ENCODE data around the gene PSMD8. TPM values are rescaled to one million over a fixed set of nuclear protein-coding genes. Genes with fewer than 3 reads are reported as not detected.

PSMD8 gene
- total RNA-seq, 1 experiment from 2014 or later = 222 TPM

GRCh38 chr19:38376576-38376975 is 2.2 kb downstream of the PSMD8 start:
- no peak for TF ChIP-seq EZH2 (IDR thresholded peaks at IDR 0.05; ENCODE audit: low read depth)
- no peak for TF ChIP-seq CTCF (conservative IDR thresholded peaks at IDR 0.05)
- ChIA-PET POLR2A (ENCODE audit: unreplicated experiment) (interaction anchor here (0.6 kb wide), 2 partner anchors 11 to 372 kb away, joined by 3 to 12 read pairs; partner anchors contain the start of gene GGN), CTCF (interaction anchor here (0.5 to 0.6 kb wide), 3 partner anchors 26 to 260 kb away, joined by 3 to 5 read pairs (median 4); partner anchors contain the start of gene FAM98C)
- intact Hi-C loops (cut with micrococcal nuclease; ENCODE audit: unreplicated experiment) = no loop called here
- Histone ChIP-seq H3K4me3 (0 out of 2 replicates have a peak overlapping the region, but pooled peaks have one; percentile 76), H3K9me3 (ENCODE audit: insufficient read depth, low read depth) (no peaks in the 10 kb centered on the region), H3K36me3 (ENCODE audit: low read depth) (peaks cover 35% of the 10 kb centered on the region), H3F3A (ENCODE audit: insufficient read depth, low read depth) (peaks cover 5% of the 10 kb centered on the region), H2AFZ (no peak overlapping the region), H4K20me1 (ENCODE audit: insufficient read depth) (peaks cover 10% of the 10 kb centered on the region), H3K27me3 (ENCODE audit: insufficient read depth, low read depth) (no peaks in the 10 kb centered on the region), H3K4me1 (replicated peaks; ENCODE audit: insufficient read depth) (peaks cover 15% of the 10 kb centered on the region), H3K9me2 (ENCODE audit: insufficient read depth) (no peaks in the 10 kb centered on the region), H3K4me2 (peak overlapping the region; percentile 87), H3K79me2 (ENCODE audit: low read depth) (peaks cover 36% of the 10 kb centered on the region), H3K27ac (no peak overlapping the region)
- no peak for DNase-seq
- no TSS peak for BruUV-seq (replicated peaks)

GRCh38 chr19:38377052-38377451 is 2.7 kb downstream of the PSMD8 start:
- H3K79me2 ChIP-seq (ENCODE audit: low read depth) = peaks cover 36% of the 10 kb centered on the region
- POLR2A ChIA-PET (ENCODE audit: unreplicated experiment) = no interaction called here
- H3K4me2 ChIP-seq = no peak overlapping the region

GRCh38 chr19:38378866-38379265 is 4.5 kb downstream of the PSMD8 start:
- Histone ChIP-seq H3K4me2 (no peak overlapping the region), H3K36me3 (ENCODE audit: low read depth) (peaks cover 40% of the 10 kb centered on the region)
- CTCF ChIA-PET = no interaction called here

More at GRCh38 chr19:38377052-38377451, 2.7 kb downstream of the PSMD8 start:
- intact Hi-C loops (cut with micrococcal nuclease; ENCODE audit: unreplicated experiment) = no loop called here
- H3K4me3 ChIP-seq = no peak overlapping the region
- no peaks in the 10 kb centered on the region for H3K9me2 ChIP-seq (ENCODE audit: insufficient read depth)
- TF ChIP-seq EZH2 (IDR thresholded peaks at IDR 0.05; ENCODE audit: low read depth) = no peak
- TF ChIP-seq CTCF (conservative IDR thresholded peaks at IDR 0.05) = no peak
- no peak for DNase-seq
- H4K20me1 ChIP-seq (ENCODE audit: insufficient read depth) = peaks cover 10% of the 10 kb centered on the region
- H3F3A ChIP-seq (ENCODE audit: insufficient read depth, low read depth) = peaks cover 5% of the 10 kb centered on the region
- H3K9me3 ChIP-seq (ENCODE audit: insufficient read depth, low read depth) = no peaks in the 10 kb centered on the region
- H2AFZ ChIP-seq = no peak overlapping the region
- CTCF ChIA-PET = no interaction called here
- no TSS peak for BruUV-seq (replicated peaks)
- no peak overlapping the region for H3K27ac ChIP-seq
- H3K27me3 ChIP-seq (ENCODE audit: insufficient read depth, low read depth) = no peaks in the 10 kb centered on the region
- H3K36me3 ChIP-seq (ENCODE audit: low read depth) = peaks cover 40% of the 10 kb centered on the region
- peaks cover 15% of the 10 kb centered on the region for H3K4me1 ChIP-seq (replicated peaks; ENCODE audit: insufficient read depth)

GRCh38 chr19:38381138-38381537 is 6.8 kb downstream of the PSMD8 start:
- Histone ChIP-seq H3K4me2 (no peak overlapping the region), H3K9me3 (ENCODE audit: insufficient read depth, low read depth) (no peaks in the 10 kb centered on the region), H3K4me3 (no peak overlapping the region), H2AFZ (no peak overlapping the region), H3K9me2 (ENCODE audit: insufficient read depth) (no peaks in the 10 kb centered on the region), H4K20me1 (ENCODE audit: insufficient read depth) (peaks cover 10% of the 10 kb centered on the region), H3K36me3 (ENCODE audit: low read depth) (peaks cover 40% of the 10 kb centered on the region), H3K27me3 (ENCODE audit: insufficient read depth, low read depth) (no peaks in the 10 kb centered on the region), H3F3A (ENCODE audit: insufficient read depth, low read depth) (peaks cover 11% of the 10 kb centered on the region; the same call in 1 of the 2 replicates), H3K79me2 (ENCODE audit: low read depth) (peaks cover 23% of the 10 kb centered on the region), H3K27ac (no peak overlapping the region), H3K4me1 (replicated peaks; ENCODE audit: insufficient read depth) (peaks cover 1% of the 10 kb centered on the region)
- TF ChIP-seq EZH2 (IDR thresholded peaks at IDR 0.05; ENCODE audit: low read depth) (no peak), CTCF (conservative IDR thresholded peaks at IDR 0.05) (no peak)
- ChIA-PET CTCF (no interaction called here), POLR2A (ENCODE audit: unreplicated experiment) (no interaction called here)
- intact Hi-C loops (cut with micrococcal nuclease; ENCODE audit: unreplicated experiment) = loop anchor here (10.0 kb wide), 1 partner anchor 476 kb away; the partner anchor contains the start of genes SIPA1L3 and WDR87
- no peak for DNase-seq
- BruUV-seq (replicated peaks) = no TSS peak

More at GRCh38 chr19:38378866-38379265, 4.5 kb downstream of the PSMD8 start:
- H3K27ac ChIP-seq = no peak overlapping the region
- no peak for TF ChIP-seq EZH2 (IDR thresholded peaks at IDR 0.05; ENCODE audit: low read depth)
- no TSS peak for BruUV-seq (replicated peaks)
- H3K4me1 ChIP-seq (replicated peaks; ENCODE audit: insufficient read depth) = peaks cover 10% of the 10 kb centered on the region
- H3K9me2 ChIP-seq (ENCODE audit: insufficient read depth) = no peaks in the 10 kb centered on the region
- H3K79me2 ChIP-seq (ENCODE audit: low read depth) = peaks cover 36% of the 10 kb centered on the region
- peaks cover 10% of the 10 kb centered on the region for H4K20me1 ChIP-seq (ENCODE audit: insufficient read depth)
- POLR2A ChIA-PET (ENCODE audit: unreplicated experiment) = no interaction called here
- no peak overlapping the region for H2AFZ ChIP-seq
- no peaks in the 10 kb centered on the region for H3K9me3 ChIP-seq (ENCODE audit: insufficient read depth, low read depth)
- peaks cover 15% of the 10 kb centered on the region for H3F3A ChIP-seq (ENCODE audit: insufficient read depth, low read depth)
- H3K4me3 ChIP-seq = no peak overlapping the region
- H3K27me3 ChIP-seq (ENCODE audit: insufficient read depth, low read depth) = no peaks in the 10 kb centered on the region
- intact Hi-C loops (cut with micrococcal nuclease; ENCODE audit: unreplicated experiment) = no loop called here
- DNase-seq = no peak
